GM19351 (cell line): ENCODE results near the gene TRIM34.
"Not testable (repeated sequence)": the region's sequence is repeated elsewhere in the genome, so short reads cannot be mapped to it uniquely, and the experiment has no call there.

ENCODE experiments used
- ATAC-seq: cut with Tn5 transposase; IDR thresholded peaks from one replicate; pipeline ENCODE4 v1.9.1; 2021; ENCODE audit warnings: mild to moderate bottlenecking, moderate library complexity; ENCODE audit not compliant: unreplicated experiment

TRIM34 gene, protein sequence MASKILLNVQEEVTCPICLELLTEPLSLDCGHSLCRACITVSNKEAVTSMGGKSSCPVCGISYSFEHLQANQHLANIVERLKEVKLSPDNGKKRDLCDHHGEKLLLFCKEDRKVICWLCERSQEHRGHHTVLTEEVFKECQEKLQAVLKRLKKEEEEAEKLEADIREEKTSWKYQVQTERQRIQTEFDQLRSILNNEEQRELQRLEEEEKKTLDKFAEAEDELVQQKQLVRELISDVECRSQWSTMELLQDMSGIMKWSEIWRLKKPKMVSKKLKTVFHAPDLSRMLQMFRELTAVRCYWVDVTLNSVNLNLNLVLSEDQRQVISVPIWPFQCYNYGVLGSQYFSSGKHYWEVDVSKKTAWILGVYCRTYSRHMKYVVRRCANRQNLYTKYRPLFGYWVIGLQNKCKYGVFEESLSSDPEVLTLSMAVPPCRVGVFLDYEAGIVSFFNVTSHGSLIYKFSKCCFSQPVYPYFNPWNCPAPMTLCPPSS

DNA sequence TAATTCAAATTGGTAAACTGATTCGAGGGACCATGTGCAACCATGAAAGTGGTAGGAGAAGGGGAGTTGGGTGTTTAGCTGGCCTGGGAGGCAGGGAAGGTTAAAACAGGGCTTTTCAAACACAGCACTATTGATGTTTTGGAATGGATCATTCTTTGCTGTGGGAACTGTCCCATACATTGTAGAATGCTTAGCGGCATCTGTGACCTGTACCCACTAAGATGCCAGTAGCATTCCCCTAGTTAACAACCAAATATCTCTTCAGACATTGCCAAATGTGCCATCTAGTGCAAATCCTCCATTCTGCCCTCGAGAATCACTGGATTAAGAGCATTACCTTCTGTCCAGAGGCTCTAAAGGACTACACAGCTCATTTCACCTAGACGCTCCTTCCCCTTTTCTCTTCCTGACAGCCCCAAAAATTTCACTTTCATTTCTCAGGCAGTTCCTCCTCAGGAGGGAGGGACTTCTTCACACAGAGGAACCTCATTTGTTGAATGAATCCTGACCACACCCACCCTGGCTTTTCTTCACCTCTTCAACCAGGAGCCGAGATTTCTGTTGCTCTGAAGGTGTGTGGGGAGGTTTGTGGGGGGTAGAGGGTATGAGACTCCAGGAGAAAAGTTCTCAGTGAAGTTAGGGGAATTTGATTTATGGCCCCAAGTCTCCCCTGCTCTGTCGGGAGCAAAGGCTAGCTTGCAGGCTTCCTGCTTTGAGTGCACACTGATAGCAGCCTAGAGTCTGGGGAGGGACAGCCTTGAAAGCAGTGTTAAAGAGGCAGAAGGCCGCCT is at the start of gene TRIM34:
Gene TRIM34 (plus strand): TSS at position 513 of the 791 bp plus-strand sequence. CDS start 7,331 bp downstream, outside the sequence.
- ATAC-seq = peak; percentile 95

DNA sequence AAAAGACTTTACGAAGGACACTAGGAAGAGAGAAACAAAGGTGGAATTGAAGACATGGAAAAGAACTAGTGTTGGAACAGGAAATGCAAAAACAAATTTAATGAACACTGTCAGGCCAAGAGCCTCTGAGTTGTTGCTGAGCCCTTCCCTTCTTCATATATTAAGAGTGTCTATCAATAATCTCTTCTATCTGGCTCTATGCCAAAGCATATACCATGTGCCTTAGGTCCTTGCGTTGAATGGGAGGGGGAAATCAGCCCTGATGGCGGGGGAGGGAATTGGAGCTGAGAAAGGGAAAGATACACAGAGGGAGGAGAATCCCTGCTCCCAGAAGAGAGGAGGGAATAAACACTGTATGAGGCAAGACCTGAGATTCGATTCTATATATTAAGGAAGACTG is 49.6 kb upstream of the TRIM34 start:
- ATAC-seq = no peak

DNA sequence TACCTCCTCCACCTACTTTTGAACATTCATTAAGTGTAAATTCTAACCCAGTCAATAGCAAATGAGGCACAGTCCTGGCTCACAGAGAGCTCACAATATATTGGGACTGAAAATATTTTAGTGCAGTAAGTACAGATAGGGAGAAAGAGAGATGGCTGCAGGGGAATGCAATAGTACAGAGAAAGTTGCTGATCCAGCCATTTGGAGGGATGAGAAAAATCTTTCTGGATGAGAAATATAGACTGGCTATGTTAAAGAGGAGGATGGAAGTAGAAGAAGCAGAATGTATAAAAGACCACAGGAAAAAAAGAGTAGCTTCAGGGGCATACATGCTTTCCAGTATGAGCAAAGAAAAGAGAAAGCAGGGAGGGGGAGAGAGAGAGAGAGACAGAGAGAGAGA is 47.7 kb upstream of the TRIM34 start:
- ATAC-seq = no peak

DNA sequence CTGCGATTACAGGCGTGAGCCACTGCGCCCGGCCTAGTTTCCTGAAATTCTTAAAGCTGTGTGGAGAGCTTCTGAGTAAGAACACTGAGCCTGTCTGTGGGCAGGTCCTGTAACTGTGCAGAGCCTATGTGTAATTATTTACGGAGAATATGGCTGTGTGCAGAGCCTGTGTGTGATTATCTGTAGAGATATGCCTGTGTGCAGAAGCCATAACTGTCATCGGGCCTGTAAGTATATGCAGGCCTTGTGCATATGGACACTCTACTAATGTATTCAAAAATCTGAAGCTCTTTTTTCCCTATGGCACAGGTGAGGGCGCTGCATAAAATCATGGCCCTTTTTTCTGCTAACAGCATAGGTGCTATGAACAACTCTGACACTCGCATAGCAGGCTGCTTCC is 44.2 kb upstream of the TRIM34 start, which contains the start of gene OR52B6:
Gene OR52B6 (plus strand): TSS at position 301 of the 400 bp plus-strand sequence. CDS start 0 bp downstream, at position 301.
- ATAC-seq = no peak

DNA sequence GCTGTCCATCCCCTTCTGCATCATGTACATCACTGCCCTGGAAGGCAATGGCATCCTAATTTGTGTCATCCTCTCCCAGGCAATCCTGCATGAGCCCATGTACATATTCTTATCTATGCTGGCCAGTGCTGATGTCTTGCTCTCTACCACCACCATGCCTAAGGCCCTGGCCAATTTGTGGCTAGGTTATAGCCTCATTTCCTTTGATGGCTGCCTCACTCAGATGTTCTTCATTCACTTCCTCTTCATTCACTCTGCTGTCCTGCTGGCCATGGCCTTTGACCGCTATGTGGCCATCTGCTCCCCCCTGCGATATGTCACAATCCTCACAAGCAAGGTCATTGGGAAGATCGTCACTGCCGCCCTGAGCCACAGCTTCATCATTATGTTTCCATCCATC is 43.8 kb upstream of the TRIM34 start:
- ATAC-seq = no peak

DNA sequence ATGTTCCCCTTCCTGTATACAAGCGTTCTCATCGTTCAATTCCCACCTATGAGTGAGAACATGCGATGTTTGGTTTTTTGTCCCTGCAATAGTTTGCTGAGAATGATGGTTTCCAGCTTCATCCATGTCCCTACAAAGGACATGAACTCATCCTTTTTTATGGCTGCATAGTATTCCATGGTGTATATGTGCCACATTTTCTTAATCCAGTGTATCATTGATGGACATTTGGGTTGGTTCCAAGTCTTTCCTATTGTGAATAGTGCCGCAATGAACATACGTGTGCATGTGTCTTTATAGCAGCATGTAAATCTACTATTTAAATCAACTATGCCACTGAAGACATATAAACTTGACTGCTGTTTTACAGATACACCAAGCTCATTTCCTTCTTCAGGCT is 40.3 kb upstream of the TRIM34 start:
- not testable (repeated sequence) for ATAC-seq

DNA sequence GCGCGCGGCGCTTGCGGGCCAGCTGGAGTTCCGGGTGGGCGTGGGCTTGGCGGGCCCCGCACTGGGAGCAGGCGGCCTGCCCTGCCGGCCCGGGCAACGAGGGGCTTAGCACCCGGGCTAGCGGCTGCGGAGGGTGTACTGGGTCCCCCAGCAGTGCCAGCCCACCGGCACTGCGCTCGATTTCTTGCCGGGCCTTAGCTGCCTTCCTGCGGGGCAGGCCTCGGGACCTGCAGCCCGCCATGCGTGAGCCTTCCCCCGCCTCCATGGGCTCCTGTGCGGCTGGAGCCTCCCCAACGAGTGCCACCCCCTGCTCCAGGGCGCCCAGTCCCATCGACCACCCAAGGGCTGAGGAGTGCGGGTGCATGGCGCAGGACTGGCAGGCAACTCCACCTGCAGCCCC is 34.9 kb upstream of the TRIM34 start:
- ATAC-seq = not testable (repeated sequence)

DNA sequence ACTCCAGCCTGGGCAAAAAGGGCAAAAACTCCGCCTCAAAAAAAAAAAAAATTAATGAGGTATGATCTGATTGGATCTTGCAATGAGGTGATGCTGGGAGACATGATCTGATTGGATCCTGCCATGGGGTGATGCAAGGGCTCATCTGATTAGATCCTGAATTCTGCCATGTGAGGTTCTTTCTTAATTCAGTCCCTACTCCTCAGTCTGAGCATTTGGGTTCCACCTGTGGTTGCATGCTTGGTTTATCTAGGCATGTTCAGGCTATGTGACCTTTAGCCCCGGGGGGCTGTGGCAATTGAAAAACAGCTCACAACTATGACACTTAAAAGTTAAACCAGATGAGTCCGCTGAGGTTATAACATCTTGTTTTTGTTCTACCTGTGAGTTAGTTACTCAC is 33.2 kb upstream of the TRIM34 start:
- ATAC-seq = no peak

DNA sequence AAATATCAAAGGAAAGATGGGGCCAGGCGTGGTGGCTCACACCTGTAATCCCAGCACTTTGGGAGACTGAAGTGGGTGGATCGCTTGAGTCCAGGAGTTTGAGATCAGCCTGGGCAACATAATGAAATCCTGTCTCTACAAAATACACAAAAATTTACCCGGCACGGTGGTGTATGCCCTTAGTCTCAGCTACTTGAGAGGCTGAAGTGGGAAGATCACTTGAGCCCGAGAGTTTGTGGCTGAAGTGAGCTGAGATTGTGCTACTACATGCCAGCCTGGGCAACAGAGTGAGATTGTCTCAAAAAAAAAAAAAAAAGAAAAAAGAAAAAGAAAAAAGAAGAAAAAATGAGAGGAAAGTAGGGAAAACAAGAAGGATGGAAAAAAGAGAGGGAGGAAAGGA is 32.2 kb upstream of the TRIM34 start:
- ATAC-seq = no peak

DNA sequence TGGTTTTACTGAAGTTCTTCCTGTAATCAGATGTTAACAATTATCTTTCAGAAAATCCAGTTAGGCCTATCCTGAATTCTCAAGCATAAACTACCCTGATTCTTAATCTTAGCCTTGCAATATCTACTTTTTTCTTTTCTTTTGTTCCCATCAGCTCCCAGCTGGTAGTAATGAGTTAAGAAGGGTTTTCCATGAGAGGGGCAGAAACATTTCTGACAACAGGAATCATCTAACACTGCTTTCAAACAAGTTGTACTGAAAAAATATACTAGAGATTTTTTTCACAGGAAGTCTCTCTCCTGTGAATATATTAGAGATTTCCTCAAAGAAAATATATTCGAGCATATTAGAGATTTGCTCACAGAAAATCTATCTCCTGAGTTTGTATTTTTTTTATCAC is 31.7 kb upstream of the TRIM34 start:
- no peak for ATAC-seq

DNA sequence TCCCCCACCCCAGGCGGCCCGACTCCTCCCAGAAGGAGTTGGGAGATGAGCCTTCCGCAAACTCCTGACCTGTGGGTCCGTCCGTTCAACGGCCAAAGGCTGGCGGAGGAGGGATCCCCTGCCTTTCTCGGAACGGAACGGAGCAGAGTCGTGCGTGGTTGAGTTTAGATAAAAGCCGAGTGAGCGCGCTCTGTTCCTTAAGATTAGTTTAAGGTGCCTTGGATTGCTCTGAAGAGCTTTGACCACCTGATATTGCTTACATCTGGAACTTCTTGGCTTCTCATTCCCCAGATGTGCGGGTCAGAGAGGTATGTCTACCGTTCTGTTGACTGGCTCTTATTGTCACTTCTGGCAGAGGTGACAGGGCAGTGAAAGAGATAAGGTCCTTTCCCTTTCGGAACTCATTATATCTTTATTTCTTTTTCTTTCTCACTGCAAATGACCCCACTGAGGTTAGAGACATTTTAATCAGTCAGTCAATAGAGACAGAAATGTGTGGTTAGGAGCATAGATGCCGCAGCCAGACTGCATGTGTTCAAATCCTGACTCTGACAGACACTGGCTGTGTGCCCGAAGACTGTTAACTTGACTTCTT is 28.1 kb upstream of the TRIM34 start, which contains the start of gene TRIM6:
Gene TRIM6 (plus strand): TSS at position 31 of the 595 bp plus-strand sequence. CDS start 261 bp downstream, at position 292.
- ATAC-seq = peak; percentile 42

DNA sequence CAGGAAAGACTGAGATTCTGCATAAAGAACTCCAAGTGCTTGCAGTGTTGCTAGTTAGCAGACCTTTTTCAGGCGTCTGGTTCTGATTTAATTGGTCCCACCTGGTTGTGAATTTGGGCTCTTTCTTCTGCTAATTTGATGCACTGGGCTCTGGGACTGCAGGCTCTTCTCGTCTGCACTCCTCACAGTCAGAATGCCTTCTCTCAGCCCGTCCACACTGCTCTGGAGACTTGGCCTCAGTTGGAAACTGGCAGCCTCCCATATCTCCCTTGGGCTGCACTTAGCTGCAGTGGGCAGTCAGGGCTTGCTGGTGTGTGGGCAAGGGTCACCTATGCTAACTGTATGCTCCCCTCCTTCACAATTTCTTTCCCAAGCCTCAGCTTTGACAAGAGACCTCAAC is 26.8 kb upstream of the TRIM34 start:
- ATAC-seq = no peak

DNA sequence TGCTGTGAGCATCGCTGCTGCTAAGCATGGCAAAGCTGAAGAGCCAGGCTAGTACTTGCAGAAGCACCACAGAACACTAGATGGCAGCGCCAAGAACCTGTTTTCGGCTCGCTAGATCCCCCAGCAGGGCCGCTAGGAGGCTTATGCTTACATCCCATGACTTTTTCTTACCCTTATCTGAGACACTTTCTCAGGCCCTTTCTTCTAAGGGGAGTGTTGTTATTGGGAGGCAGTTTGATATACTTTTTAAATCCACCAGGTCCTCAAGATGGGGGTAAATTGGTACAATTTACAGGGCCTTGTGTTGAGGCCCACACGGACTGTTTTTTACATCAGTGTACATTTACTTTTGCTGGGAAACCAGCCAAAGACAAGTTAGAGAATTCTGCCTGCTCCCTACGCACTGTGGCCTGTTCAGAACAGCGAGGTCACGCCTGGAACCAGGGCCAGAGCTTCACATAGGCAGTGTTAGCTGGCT is 24.4 kb upstream of the TRIM34 start:
- peak; percentile 97 for ATAC-seq

DNA sequence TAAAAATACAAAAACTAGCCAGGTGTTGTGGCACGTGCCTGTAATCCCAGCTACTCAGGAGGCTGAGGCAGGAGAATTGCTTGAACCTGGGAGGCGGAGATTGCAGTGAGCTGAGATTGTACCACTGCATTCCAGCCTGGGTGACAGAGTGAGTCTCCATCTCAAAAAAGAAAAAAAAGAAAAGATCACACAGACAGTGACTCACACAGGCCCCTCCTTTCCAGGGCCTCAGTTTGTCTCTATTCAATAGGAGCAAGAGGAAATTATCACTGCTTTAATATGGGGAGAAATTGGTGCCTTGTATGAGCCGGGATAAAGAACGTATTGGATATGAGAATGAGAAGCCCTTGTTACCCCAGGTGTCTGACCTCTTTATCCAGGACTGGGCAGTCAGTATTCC is 22.0 kb upstream of the TRIM34 start:
- not testable (repeated sequence) for ATAC-seq

DNA sequence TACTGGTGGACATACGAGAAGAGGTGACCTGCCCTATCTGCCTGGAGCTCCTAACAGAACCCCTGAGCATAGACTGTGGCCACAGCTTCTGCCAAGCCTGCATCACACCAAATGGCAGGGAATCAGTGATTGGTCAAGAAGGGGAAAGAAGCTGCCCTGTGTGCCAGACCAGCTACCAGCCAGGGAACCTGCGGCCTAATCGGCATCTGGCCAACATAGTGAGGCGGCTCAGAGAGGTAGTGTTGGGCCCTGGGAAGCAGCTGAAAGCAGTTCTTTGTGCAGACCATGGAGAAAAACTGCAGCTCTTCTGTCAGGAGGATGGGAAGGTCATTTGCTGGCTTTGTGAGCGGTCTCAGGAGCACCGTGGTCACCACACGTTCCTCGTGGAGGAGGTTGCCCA is 21.5 kb upstream of the TRIM34 start:
- no peak for ATAC-seq

DNA sequence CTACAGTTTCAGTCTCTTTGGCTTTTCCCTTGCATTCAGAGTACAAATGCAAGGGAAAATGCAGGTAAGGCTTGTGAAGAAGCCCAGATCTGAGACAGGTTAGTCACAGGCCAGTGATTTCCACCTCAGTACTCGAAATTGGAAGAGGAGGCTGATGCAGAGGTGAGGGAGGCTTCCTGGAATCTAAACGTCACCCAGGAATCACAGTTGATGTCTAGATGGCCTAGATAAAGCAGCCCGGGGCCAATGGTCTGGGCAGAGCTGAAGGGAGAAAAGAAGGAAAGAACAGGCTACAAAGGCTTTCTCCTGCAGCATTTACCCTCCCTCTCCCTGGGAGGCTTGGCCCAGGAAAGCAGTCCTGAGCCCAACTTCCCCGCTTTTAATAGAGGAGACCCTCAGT is 19.9 kb upstream of the TRIM34 start:
- no peak for ATAC-seq

DNA sequence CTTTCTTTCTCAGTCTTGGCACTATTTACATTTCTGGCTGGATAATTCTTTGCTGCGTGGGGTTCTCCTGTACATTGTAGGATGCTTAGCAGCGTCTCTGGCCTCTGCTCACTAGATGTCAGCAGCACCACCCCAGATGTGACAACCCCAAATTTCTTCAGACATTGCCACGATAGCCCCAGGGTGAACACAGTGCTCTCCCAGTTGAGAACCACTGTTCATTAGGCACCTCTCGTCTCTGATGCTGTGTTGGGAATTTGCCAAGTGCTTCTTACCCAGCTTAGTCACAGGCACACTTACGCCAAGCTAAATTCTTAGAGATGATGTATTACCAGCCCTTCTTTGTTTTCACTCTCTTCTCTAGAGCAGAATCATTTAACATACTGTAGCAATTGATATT is 19.0 kb upstream of the TRIM34 start:
- no peak for ATAC-seq

DNA sequence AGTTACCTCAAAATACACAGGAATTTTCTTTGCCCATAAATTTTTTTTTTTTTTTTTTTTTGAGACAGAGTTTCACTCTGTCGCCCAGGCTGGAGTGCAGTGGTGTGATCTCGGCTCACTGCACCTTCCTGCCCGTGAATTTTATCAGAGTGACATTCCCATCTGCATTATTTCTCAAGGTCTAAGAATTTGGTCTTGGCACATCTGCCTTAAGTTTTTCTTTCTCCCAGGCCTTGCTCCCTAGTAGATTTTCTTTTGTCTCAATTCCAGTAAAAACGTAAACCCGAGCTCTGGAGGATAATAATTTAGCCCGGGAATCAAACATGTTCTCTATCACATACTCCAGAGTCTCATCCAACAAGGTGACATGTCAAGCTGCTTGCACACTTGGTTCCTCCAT is 16.0 kb upstream of the TRIM34 start:
- ATAC-seq = no peak

DNA sequence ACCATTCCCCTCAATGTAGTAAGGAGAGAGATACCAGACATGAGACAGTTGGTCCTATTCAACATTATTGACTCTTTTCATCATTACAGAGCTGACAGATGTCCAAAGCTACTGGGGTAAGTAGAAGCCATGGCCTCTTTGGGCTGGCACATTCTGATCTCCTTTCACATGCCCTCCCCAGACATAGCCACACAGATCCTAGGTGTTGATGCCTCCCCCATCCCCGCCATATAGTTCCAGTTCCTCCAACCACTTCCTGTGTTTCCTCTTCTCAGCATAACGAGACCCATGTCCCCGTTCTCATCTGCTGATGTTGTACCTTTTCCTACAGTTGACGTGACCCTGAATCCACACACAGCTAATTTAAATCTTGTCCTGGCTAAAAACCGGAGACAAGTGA is 14.4 kb upstream of the TRIM34 start:
- no peak for ATAC-seq

DNA sequence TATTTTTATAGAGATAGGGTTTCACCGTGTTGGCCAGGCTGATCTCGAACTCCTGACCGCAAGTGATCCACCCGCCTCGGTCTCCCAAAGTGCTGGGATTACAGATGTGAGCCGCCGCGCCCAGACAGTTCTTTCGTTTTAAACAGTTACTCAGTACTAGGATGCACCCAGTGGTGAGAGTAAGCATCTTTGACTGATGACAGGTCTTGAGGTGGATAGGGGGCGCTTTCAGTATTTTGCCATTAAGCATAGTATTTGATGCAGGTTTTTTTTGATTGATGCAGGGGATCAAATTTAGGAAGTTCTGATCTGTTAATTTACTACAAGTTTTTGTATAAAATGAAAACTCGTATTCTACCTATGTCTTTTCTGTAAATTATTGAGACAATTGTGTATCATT is 13.2 kb upstream of the TRIM34 start:
- no peak for ATAC-seq

DNA sequence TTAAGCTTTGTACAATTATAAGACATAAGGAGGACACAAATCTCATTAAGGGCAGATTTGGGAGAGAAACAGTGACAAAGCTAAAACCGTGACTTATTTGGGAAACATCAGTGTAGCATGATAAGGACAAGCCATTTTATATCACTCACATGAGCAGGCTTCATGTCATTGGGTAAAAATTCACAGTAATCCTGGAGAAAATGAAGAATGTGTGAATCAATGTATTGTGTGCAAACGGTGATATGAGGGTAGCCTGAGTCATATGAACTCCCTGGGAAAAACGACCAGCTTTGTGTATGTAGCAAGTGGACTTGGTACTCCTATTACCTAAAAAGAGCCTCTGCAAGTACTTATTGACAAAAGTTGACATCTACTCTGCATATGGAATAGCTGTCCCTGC is 6.0 kb upstream of the TRIM34 start:
- no peak for ATAC-seq
